Measurements from ENCODE around the gene HDAC1.
"Not testable (repeated sequence)": the region's sequence is repeated elsewhere in the genome, so short reads cannot be mapped to it uniquely, and the experiment has no call there.

Gene HDAC1

GRCh38 chr1:32274646-32275340, 17.1 kb upstream of the HDAC1 start:
- FAIRE-seq: no peak

GRCh38 chr1:32275424-32275823, 16.5 kb upstream of the HDAC1 start:
- FAIRE-seq: no peak

GRCh38 chr1:32276032-32276782, 15.7 kb upstream of the HDAC1 start:
- FAIRE-seq: no peak

- not testable (repeated sequence) for FAIRE-seq
Measured at GRCh38 chr1:32284777-32285176, 7.1 kb upstream of the HDAC1 start.

GRCh38 chr1:32285658-32286057, 6.2 kb upstream of the HDAC1 start:
- FAIRE-seq: no peak

- FAIRE-seq: no peak
Measured at GRCh38 chr1:32286763-32287162, 5.1 kb upstream of the HDAC1 start.

- FAIRE-seq: no peak
Measured at GRCh38 chr1:32289256-32289655, 2.6 kb upstream of the HDAC1 start.

GRCh38 chr1:32291145-32291707, 657 bp upstream of the HDAC1 start:
- no peak for FAIRE-seq

GRCh38 chr1:32298211-32298610, 6.3 kb downstream of the HDAC1 start:
- not testable (repeated sequence) for FAIRE-seq

- no peak for FAIRE-seq
Measured at GRCh38 chr1:32299327-32299726, 7.4 kb downstream of the HDAC1 start.

- no peak for FAIRE-seq
Measured at GRCh38 chr1:32303358-32303757, 11.5 kb downstream of the HDAC1 start.

GRCh38 chr1:32303997-32304622, 12.2 kb downstream of the HDAC1 start:
- no peak for FAIRE-seq

GRCh38 chr1:32305310-32305709, 13.4 kb downstream of the HDAC1 start:
- FAIRE-seq: no peak

- no peak for FAIRE-seq
Measured at GRCh38 chr1:32307324-32307723, 15.4 kb downstream of the HDAC1 start.

- no peak for FAIRE-seq
Measured at GRCh38 chr1:32309960-32310359, 18.1 kb downstream of the HDAC1 start.

GRCh38 chr1:32311709-32312393, 20.0 kb downstream of the HDAC1 start:
- no peak for FAIRE-seq

GRCh38 chr1:32316903-32317277, 25.0 kb downstream of the HDAC1 start:
- FAIRE-seq: no peak

GRCh38 chr1:32318127-32318869, 26.4 kb downstream of the HDAC1 start:
- no peak for FAIRE-seq

GRCh38 chr1:32321712-32322291, 29.9 kb downstream of the HDAC1 start:
- no peak for FAIRE-seq

GRCh38 chr1:32327204-32327603, 35.3 kb downstream of the HDAC1 start:
- no peak for FAIRE-seq

GRCh38 chr1:32329931-32330466, 38.1 kb downstream of the HDAC1 start:
- no peak for FAIRE-seq

Data from G401.6 (cell line).